ENCODE results near the gene IMPG1. TPM values are rescaled to one million over a fixed set of nuclear protein-coding genes. Genes with fewer than 3 reads are reported as not detected.

The IMPG1 gene
- total RNA-seq, 1 donor from 2014 or later, result not detected

- Histone ChIP-seq H3K4me1 (no peaks in the 10 kb centered on the region), H3K27ac (no peak overlapping the region), H3K9me3 (no peaks in the 10 kb centered on the region), H3K27me3 (no peaks in the 10 kb centered on the region), H3K36me3 (no peaks in the 10 kb centered on the region), H3K4me3 (no peak overlapping the region)
- intact Hi-C loops (cut with DNase I), result no loop called here
- TF ChIP-seq, protein P1, sequence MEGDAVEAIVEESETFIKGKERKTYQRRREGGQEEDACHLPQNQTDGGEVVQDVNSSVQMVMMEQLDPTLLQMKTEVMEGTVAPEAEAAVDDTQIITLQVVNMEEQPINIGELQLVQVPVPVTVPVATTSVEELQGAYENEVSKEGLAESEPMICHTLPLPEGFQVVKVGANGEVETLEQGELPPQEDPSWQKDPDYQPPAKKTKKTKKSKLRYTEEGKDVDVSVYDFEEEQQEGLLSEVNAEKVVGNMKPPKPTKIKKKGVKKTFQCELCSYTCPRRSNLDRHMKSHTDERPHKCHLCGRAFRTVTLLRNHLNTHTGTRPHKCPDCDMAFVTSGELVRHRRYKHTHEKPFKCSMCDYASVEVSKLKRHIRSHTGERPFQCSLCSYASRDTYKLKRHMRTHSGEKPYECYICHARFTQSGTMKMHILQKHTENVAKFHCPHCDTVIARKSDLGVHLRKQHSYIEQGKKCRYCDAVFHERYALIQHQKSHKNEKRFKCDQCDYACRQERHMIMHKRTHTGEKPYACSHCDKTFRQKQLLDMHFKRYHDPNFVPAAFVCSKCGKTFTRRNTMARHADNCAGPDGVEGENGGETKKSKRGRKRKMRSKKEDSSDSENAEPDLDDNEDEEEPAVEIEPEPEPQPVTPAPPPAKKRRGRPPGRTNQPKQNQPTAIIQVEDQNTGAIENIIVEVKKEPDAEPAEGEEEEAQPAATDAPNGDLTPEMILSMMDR (IDR thresholded peaks at IDR 0.05), result no peak
- DNase-seq (ENCODE audit: low spot score in 2 of 2), result no peak
Measured at GRCh38 chr6:76043690-76044089, 28.8 kb downstream of the IMPG1 start.

DNA sequence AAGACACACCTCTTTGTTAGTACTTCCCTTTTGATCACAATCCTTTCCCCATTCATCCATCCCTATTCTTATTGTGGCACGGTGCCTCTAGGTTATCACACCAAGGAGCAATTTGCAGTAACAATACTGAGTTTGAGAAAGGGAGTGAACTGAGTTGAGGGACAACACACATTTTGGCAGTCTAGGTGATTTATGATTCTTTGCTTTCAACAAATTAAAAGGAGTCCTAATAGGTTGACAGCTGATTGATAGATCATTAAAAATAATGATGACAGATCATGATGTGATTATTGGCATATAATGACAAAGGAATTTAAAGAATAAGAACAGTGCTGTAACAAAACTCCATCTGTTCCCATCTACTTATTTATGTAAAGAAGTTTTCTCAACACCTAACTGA is 36.7 kb downstream of the IMPG1 start:
- no peak for DNase-seq (ENCODE audit: low spot score in 2 of 2)
- TF ChIP-seq, protein P1 (IDR thresholded peaks at IDR 0.05), result no peak
- H3K4me1 ChIP-seq, result no peaks in the 10 kb centered on the region
- H3K9me3 ChIP-seq, result no peaks in the 10 kb centered on the region
- no peaks in the 10 kb centered on the region for H3K27me3 ChIP-seq
- H3K36me3 ChIP-seq, result no peaks in the 10 kb centered on the region
- no peak overlapping the region for H3K27ac ChIP-seq
- no peak overlapping the region for H3K4me3 ChIP-seq
- intact Hi-C loops (cut with DNase I), result no loop called here

GRCh38 chr6:76026101-76026500 is 46.4 kb downstream of the IMPG1 start:
- TF ChIP-seq, protein P1 (IDR thresholded peaks at IDR 0.05), result no peak
- DNase-seq (ENCODE audit: low spot score in 2 of 2), result no peak
- no peak overlapping the region for H3K4me3 ChIP-seq
- H3K4me1 ChIP-seq, result no peaks in the 10 kb centered on the region
- H3K9me3 ChIP-seq, result peaks cover 13 to 35% of the 10 kb centered on the region in 2 donors
- intact Hi-C loops (cut with DNase I), result no loop called here
- no peaks in the 10 kb centered on the region for H3K36me3 ChIP-seq
- no peaks in the 10 kb centered on the region for H3K27me3 ChIP-seq
- no peak overlapping the region for H3K27ac ChIP-seq

DNA sequence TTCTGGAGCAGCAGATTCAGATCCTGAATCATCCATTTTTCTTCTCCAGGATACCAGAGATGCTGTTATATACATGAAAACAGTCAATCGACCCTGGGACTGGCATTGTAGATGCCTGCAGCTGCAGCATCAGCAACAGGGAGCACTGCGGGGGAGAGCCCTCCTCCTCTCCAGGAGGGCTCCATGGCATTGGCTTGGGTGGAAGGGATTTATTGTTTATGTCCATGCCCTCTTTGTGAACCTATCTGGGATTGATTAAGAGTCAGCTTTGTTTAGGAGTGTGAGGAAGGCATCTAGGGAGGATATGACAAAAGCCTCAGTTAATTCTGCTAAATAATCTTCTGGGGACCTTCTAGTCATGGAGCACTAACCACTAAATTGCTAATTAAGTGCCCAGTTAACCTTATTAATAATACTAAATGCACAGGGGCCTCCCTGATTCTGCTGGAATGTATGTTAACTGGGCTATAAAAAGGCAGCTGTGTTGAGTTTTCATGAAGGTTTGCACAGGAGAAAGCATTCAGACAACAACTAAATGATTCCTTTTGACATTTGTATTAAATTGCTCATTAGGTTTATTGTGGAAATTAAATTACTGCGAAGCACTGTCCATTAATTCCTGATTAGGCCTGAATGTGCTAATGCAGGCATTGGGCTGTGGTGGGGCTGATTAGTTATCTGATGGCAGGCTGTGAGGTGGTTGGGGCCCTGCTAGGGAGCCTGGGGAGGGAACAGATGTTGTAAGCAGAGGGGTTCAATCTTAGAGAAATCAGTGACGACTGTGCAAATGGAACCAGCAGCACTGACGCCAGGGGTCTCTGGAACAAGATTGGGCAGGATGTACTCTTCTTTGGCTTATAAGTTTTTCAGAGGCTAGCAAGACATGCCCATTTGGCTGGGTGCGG is 57.6 kb downstream of the IMPG1 start:
- Histone ChIP-seq H3K9me3 (no peaks in the 10 kb centered on the region), H3K36me3 (no peaks in the 10 kb centered on the region), H3K4me3 (no peak overlapping the region), H3K27me3 (no peaks in the 10 kb centered on the region), H3K4me1 (no peaks in the 10 kb centered on the region), H3K27ac (no peak overlapping the region)
- TF ChIP-seq, protein P1 (IDR thresholded peaks at IDR 0.05), result no peak
- no peak for DNase-seq (ENCODE audit: low spot score in 2 of 2)
- intact Hi-C loops (cut with DNase I), result no loop called here

DNA sequence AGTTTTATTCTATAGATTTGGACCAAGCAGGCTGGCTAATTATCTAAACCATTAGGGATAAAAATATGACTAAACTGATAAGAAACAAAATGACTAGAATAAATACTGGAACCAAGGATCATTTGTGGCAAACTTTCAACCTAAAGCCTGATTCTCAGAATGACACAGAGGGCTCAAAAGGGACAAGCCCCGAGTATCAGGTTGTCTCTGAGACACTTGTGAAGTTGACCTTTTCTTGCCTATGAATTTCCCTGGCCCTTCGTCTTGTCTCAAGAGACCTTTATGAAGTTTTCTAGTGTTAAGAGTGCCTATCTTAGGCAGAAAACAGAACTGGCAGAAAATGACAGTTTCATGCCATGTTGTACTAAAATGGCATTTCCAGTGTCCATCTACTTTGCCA is 68.3 kb downstream of the IMPG1 start:
- DNase-seq (ENCODE audit: low spot score in 2 of 2), result no peak
- Histone ChIP-seq H3K27ac (no peak overlapping the region), H3K4me1 (no peaks in the 10 kb centered on the region), H3K9me3 (no peaks in the 10 kb centered on the region), H3K4me3 (no peak overlapping the region), H3K27me3 (no peaks in the 10 kb centered on the region), H3K36me3 (no peaks in the 10 kb centered on the region)
- intact Hi-C loops (cut with DNase I), result no loop called here
- TF ChIP-seq, protein P1 (IDR thresholded peaks at IDR 0.05), result no peak

All from ascending aorta (tissue), 2 donors.